Measurements from ENCODE around the gene RAD51D.
"Not testable (repeated sequence)": the region's sequence is repeated elsewhere in the genome, so short reads cannot be mapped to it uniquely, and the experiment has no call there.

Gene RAD51D

DNA sequence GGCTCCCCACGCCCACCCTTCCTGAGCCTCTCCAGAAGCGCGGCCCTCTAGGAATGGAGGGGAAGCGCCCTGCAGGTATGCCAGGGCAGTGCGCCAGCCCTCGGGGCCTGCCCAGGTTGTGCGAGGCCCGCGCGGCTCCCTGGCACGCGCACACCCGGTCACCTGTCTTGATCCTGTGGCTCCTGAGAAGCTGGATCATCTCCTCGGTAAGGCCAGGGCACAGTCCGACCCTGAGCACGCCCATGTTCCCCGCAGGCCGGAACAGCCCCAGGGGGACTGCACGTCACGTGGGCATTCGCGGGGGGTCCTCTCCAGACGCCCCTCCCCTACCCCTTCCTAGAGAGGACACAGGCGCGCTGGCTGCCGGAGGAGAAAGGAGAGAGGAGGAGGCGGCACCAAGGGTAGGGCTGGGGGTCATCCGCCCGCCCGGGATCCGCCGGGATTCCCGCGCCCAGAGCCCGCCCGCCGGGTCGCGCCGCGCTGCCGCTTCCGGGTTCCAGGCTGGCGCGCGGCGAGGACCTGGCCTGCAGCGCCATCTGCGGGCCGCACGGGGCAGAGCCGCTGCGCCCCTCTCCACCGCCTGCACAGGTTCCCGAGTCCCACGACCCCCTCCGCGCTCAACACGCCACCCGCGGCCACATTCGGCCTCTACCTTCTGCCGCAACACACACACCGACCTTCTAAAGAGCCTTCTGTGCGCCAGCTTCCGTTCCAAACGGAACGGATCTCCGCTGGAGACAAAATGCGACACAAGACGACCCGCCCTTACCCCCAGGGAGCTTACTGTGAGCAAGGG, at the start of gene RAD51D:
TSS of gene RAD51D (minus strand) at position 491 of the 796 bp plus-strand sequence. CDS start at position 244, 247 bp downstream.
- DNase-seq = peak; percentile 73

GRCh38 chr17:35167666-35168065, 48.0 kb upstream of the RAD51D start:
- no peak for DNase-seq

DNA sequence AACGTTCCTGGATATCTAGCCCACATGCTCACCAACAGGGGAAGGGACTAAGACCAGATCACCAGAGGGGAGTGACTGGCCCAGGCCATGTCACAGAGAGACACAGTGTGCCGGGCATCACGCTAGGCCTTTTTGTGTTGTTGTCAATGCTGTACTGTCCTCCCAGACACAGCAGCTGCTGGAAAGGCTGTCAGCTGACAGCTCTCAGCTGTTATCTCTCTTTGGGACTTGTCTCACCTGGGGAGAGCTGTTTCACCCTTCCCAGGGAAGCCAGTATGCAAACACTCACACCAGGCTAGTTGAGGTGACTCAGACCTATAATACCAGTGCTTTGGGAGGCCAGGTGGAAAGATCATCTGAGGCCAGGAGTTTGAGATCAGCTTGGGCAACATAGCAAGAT, 47.4 kb upstream of the RAD51D start:
- no peak for DNase-seq

- no peak for DNase-seq
These were observed 46.9 kb upstream of the RAD51D start for GRCh38 chr17:35166526-35166925.

DNA sequence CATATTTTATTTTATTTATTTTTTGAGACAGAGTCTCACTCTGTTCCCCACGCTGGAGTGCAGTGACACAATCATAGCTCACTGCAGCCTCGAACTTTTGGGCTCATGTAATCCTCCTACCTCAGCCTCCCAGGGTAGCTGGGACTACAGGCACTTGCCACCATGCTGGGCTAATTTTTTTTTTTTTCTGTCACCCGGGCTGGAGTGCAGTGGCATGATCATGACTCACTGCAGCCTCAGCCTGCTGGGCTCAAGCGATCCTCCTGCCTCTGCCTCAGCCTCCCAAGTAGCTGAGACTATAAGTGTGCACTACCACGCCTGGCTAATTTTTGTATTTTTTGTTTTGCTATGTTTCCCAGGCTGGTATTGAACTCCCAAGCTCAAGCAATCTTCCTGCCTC, 45.1 kb upstream of the RAD51D start:
- no peak for DNase-seq

GRCh38 chr17:35163886-35164285, 44.2 kb upstream of the RAD51D start:
- DNase-seq = no peak

- DNase-seq = no peak
These were observed 43.1 kb upstream of the RAD51D start for GRCh38 chr17:35162755-35163154.

DNA sequence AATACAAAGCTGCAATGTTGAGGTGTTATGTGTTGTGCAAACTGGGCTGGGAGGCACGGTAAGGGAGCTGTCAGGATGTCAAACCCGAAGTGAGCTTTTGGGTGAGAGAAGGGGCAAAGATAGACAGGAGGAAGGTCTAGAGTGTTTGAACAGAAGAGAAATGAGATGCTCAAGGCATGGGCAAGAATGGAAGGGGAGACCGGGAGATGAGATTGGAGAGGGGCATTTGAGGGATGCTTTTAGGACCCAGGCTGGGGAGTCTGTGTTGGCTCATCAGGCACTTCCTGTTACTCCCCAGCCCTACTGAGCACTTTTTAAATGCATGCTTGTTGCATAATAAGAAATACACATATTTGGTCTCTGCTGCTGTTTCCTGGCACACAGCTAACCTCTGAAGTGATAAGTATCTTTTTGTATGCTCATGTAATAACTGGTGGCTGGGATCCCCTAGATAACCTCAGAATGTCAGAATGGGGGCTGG, 41.7 kb upstream of the RAD51D start:
- peak; percentile 27 for DNase-seq

DNA sequence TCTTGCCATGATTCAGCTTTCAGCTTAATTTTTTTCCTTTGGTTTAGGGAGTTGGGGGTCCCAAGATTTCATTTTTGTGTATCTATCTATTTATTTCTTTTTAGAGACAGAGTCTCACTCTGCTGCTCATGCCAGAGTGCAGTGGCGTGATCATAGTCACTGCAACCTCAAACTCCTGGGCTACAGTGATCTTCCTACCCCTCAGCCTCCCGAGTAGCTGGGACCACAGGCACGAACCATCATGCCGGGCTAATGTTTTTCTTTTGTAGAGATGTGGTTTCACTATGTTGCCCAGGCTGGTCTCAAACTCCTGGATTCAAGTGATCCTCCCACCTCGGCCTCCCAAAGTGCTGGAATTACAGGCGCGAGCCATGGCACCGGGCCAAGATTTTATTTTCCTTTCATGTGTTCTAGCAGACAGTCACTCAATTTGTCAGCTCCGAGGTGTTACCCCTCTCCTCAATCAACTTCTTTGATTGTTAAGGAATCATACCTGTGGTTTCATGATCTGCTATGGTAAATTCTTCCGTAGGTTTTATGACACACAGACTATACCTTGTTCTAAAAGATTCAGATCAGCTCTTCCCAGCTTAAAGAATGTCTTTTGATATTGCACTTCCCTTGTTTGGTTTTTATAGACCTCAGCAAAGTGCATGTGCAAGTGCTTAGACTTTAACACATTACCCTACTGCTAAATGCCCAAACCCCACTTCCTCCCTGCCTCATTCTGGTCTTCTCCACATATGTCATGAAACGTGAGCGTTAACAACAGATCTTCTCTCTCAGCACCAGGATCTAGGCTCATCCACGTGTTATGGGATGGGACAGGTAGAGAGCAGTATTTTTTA, 40.9 kb upstream of the RAD51D start:
- no peak for DNase-seq

DNA sequence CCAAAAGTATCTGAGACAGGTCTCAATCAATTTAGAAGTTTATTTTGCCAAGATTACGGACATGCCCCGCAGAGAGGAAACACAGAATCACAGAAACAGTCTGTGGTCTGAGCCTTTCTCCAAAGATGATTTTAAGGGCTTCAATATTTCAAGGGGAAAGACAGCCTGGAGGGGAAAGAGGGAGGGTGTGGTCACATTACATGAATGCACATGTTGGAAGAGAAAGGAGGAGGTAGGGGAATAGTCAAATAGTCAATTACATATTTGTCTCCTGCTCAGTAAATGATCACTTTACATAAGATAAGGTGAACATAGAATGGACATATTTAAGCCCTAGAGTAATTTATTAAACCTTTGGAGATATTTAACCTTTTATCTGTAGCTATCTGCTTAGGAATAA, 40.3 kb upstream of the RAD51D start:
- DNase-seq = no peak

DNA sequence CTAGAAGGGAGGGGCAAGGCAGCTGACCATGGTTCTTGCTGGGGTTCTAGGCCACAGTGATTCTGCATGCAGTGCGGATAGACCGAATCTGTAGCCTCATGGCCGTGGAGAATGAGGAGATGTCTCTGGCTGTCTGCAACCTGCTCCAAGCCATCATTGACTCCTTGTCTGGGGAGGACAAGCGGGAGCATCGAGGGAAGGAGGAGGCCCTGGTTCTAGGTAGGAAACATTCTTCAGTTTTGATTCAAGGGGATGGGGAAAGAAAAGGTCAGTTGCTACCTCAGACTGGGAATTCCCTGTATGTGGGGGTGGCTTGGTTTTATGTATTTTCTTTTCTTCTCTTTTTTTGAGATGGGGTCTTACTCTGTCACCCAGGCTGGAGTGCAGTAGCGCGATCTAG, 35.6 kb upstream of the RAD51D start:
- no peak for DNase-seq

DNA sequence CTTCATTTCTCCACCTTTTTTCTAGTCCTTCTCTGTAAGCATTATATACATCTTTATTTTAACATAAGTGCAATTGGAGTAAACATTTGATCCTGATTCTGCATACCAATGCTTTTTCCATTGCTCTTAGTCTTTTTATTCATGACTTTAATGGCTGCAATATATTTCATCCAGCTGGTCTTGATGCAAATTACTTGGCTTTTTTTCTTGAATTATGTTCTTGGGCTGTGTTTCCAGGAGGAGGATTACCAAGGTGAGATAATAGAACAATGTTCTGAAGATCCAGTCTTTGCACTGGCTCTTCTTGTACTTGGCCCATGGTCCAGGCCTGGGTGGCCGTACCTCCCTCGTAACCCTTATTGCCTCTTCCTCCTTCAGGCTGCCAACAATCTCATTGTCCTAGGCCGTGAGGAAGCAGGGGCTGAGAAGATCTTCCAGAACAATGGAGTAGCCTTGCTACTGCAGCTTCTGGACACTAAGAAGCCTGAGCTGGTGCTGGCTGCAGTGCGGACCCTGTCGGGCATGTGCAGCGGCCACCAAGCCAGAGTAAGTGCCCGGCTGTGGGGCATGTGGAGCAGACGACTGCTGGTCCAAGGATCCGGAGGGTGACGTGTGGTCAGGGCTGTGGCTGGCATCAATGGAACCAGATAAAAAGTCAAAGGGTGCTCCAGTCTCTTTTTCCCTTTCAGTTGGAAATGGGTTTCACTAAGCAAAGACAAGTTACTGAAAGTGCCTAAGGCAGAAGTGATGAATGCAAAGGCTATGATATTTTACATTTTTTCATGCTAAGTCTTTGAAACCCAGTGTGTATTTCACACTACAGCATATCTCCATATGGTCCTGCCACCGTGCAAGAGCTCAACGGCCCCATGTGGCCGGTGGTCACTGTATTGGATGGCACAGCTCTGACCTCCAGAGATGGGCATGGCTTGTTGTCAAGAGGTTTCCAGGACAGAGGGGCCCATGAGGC, 34.8 kb upstream of the RAD51D start:
- no peak for DNase-seq

GRCh38 chr17:35152421-35153140, 32.9 kb upstream of the RAD51D start:
- DNase-seq = no peak

DNA sequence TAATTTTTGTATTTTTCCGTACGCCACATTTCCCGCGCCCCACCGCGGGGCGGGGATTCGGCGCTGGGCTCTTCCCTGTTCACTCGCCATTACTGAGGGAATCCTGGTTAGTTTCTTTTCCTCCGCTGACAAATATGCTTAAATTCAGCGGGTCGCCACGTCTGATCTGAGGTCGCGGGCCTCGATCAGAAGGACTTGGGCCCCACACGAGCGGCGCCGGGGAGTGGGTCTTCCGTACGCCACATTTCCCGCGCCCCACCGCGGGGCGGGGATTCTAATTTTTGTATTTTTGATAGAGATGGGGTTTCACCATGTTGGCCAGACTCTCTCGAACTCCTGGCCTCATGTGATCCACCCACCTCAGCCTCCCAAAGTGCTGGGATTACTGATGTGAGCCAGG, 31.4 kb upstream of the RAD51D start:
- not testable (repeated sequence) for DNase-seq

DNA sequence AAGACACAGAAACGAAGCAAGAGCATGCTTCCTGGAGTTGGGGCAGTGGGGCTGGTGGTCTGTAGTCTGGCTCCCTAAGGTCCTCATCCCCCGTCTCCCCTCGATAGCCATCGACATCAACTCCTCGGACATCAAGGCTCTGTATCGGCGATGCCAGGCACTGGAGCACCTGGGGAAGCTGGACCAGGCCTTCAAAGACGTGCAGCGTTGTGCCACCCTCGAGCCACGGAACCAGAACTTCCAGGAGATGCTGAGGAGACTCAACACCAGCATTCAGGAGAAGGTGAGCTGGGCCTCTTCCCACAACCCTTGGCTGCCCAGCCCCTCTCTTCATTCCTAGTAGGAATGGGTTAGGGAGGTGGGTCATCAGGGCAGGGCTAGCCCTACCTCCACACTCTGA, 30.3 kb upstream of the RAD51D start:
- DNase-seq = no peak

- no peak for DNase-seq
These were observed 28.5 kb upstream of the RAD51D start for GRCh38 chr17:35148144-35148543.

DNA sequence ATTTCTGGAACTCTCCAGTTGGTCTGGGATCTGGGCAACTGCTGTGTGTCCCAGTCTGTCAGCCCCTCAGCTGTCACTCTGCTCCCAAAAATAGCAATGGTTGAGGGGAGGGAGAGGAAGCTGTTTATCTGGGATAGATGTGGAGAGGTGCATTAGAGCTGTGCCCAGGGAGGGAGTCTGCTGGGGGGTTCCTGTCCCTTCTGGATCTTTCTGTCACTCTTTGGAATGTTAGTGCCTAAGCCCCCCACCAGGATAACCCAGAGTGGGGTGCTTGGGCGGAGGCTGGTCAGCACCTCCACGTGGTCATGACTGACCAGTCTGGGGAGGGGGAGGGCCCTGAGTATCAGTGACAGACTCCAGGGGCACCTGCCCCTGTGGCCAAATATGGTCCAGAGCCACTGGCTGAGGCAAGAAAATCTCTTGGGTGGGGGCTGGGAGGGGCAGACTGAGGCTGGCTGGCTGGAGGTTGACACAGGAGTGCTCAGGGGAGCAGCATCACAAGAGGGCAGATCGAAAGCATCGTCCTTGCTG, 27.8 kb upstream of the RAD51D start, which contains the start of gene UNC45B:
TSS of gene UNC45B (plus strand) at position 443 of the 531 bp plus-strand sequence. CDS start 447 bp downstream, outside the sequence.
- no peak for DNase-seq

DNA sequence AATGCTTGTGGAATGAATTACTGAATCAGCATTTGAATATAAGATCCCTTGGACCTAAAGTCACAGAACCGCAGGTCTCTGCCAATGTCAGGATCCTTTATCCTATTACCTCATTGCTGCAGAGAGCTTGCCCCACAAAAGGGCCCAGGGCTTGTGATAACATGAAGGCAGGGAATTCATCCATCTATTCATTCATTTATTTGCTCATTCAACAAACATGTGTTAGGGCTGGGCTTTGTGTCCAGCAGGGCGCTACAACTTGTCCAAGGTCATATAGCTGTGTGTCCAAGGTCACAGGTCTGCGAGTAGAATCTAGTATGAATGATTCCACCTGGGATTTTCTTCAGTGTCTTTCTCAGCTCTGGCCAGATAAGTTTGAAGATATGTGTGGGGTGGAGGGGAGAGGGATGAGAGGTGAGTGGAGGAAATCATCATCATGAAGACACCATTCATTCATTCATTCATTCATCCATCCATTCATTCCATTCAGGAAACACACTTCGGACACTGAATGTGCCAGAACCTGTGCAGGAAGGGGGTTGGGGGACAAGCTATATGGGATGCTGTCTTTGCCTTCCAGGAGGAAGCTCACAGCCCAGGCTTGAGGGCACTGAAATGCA, 26.7 kb upstream of the RAD51D start:
- no peak for DNase-seq

DNA sequence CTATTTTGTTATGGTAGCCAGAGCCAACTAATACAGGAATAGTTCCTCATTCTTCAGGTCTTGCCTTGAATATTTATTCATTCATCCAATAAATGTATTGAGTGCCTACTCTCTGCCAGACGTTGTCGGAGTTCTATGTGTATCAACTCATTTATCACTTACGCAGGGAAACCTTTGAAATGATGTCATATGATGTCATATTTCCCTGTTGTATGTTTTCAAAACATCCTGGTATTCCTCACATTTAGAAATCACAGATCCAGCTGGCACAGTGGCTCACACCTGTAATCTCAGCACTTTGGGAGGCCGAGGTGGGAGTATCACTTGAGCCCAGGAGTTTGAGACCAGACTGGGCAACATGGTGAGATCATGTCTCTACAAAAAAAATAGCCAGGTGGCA, 25.2 kb upstream of the RAD51D start:
- no peak for DNase-seq

DNA sequence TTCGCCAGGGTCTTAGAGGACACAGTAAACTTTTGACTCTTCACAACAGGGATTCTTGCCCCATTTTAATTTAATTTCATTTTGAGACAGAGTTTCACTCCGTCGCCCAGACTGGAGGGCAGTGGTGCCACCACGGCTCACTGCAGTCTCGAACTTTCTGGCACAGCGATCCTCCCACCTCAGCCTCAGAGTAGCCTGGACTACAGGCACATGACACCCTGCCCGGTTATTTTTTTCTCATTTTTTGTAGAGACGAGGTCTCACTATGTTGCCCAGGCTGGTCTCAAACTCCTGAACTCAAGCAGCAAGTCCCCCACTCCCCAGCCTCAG, 22.8 kb upstream of the RAD51D start:
- no peak for DNase-seq
